Thyroid gland (tissue), 4 donors: Measurements from ENCODE around the gene SPATA31C2.
"Not testable (repeated sequence)": the region's sequence is repeated elsewhere in the genome, so short reads cannot be mapped to it uniquely, and the experiment has no call there.

Experiments
- POLR2A ChIP-seq, 2 donors: fragments of 450-650 bp; IDR thresholded peaks; one replicate each; pipeline ENCODE4 v1.6.1; 2017; ENCODE audit warnings: antibody characterized with exemption in 2 of 2, mild to moderate bottlenecking in 2 of 2, moderate library complexity in 1 of 2
- TF ChIP-seq, protein P1 (sequence below), 6 experiments: fragments of 200-600 bp in 3 of 6; fragments of 450-650 bp in 3 of 6; sonication (generic) in 3 of 6; IDR thresholded peaks; one replicate each; pipeline ENCODE4 v1.5.1; 2016 to 2019; ENCODE audit warnings: antibody characterized with exemption in 6 of 6, mild to moderate bottlenecking in 2 of 6, inconsistent platforms in 1 of 6, moderate library complexity in 1 of 6

DNA sequence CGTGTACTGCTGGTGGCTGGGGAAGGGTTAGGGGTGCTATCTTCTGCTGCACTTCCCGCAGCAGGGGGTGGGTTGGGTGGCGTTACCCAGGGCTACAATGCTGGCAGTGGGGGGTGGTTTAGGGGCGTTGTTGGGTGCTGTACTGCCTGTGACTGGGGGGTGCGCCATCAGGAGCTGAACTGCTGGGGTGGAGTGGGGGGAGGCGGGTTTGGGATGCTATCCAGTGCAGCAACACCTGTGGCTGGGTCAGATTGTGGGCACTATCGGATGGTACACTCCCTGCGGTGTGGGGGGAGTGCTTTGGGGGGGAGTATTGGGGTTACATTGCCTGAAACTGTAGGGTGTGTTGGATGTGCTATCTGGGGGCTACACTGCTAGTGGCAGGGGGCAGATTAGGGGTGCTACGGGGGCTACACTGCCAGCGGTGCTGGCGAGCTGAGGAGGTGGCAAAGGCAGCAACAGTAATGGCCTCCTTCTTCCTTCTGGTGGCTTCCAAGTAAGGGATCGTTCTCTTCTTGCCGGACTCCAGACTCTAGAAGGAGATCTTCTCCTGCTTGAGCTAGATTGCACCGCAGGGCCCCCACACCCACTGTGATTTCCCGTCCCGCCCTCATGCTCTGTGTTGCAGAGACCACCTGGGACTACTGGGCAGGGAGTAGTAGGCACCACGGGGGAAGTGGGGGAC, 23.9 kb downstream of the SPATA31C2 start:
- TF ChIP-seq POLR2A (IDR thresholded peaks at IDR 0.05), result not testable (repeated sequence)
- TF ChIP-seq, protein P1, sequence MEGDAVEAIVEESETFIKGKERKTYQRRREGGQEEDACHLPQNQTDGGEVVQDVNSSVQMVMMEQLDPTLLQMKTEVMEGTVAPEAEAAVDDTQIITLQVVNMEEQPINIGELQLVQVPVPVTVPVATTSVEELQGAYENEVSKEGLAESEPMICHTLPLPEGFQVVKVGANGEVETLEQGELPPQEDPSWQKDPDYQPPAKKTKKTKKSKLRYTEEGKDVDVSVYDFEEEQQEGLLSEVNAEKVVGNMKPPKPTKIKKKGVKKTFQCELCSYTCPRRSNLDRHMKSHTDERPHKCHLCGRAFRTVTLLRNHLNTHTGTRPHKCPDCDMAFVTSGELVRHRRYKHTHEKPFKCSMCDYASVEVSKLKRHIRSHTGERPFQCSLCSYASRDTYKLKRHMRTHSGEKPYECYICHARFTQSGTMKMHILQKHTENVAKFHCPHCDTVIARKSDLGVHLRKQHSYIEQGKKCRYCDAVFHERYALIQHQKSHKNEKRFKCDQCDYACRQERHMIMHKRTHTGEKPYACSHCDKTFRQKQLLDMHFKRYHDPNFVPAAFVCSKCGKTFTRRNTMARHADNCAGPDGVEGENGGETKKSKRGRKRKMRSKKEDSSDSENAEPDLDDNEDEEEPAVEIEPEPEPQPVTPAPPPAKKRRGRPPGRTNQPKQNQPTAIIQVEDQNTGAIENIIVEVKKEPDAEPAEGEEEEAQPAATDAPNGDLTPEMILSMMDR (IDR thresholded peaks at IDR 0.05), result not testable (repeated sequence)
